Parathyroid adenoma (tissue), 2 donors: ENCODE measurements around the gene PPM1E.

Experiments
- H2AFZ ChIP-seq: fragments of 300-600 bp; sonication (generic); one replicate; pipeline ENCODE4 v1.7.0; 2017; ENCODE audit warnings: antibody characterized with exemption, mild to moderate bottlenecking
- H3K27ac ChIP-seq: fragments of 300-600 bp; sonication (generic); one replicate; pipeline ENCODE4 v1.7.0; 2017
- H3K27me3 ChIP-seq: fragments of 300-600 bp; sonication (generic); one replicate; pipeline ENCODE4 v1.7.0; 2017; ENCODE audit warnings: low read length; ENCODE audit not compliant: control insufficient read depth, insufficient read depth
- H3K36me3 ChIP-seq: fragments of 300-600 bp; sonication (generic); one replicate; pipeline ENCODE4 v1.7.0; 2017; ENCODE audit warnings: low read length; ENCODE audit not compliant: control insufficient read depth, insufficient read depth
- H3K4me1 ChIP-seq: fragments of 300-600 bp; sonication (generic); one replicate; pipeline ENCODE4 v1.7.0; 2017; ENCODE audit warnings: control low read depth
- H3K4me2 ChIP-seq: fragments of 300-600 bp; sonication (generic); one replicate; pipeline ENCODE4 v1.7.0; 2017; ENCODE audit warnings: low read length
- H3K4me3 ChIP-seq: fragments of 300-600 bp; sonication (generic); one replicate; pipeline ENCODE4 v1.7.0; 2017; ENCODE audit warnings: low read depth, low read length
- H3K79me2 ChIP-seq: fragments of 300-600 bp; sonication (generic); one replicate; pipeline ENCODE4 v1.7.0; 2017; ENCODE audit warnings: control low read depth
- H3K9ac ChIP-seq: fragments of 300-600 bp; sonication (generic); one replicate; pipeline ENCODE4 v1.7.0; 2017; ENCODE audit warnings: mild to moderate bottlenecking
- H3K9me3 ChIP-seq: fragments of 300-600 bp; sonication (generic); one replicate; pipeline ENCODE4 v1.7.0; 2017; ENCODE audit warnings: low read length; ENCODE audit not compliant: control insufficient read depth
- TF ChIP-seq, protein P1 (sequence below): fragments of 300-600 bp; sonication (generic); IDR thresholded peaks from one replicate; pipeline ENCODE4 v1.7.0; 2017; ENCODE audit warnings: antibody characterized with exemption, mild to moderate bottlenecking
- donor health status: primary hyperparathyroidism.

The PPM1E gene

GRCh38 chr17:58996968-58997367 is 241.3 kb downstream of the PPM1E start:
- no peak overlapping the region for H3K27ac ChIP-seq
- H3K4me1 ChIP-seq: no peaks in the 10 kb centered on the region
- TF ChIP-seq, protein P1, sequence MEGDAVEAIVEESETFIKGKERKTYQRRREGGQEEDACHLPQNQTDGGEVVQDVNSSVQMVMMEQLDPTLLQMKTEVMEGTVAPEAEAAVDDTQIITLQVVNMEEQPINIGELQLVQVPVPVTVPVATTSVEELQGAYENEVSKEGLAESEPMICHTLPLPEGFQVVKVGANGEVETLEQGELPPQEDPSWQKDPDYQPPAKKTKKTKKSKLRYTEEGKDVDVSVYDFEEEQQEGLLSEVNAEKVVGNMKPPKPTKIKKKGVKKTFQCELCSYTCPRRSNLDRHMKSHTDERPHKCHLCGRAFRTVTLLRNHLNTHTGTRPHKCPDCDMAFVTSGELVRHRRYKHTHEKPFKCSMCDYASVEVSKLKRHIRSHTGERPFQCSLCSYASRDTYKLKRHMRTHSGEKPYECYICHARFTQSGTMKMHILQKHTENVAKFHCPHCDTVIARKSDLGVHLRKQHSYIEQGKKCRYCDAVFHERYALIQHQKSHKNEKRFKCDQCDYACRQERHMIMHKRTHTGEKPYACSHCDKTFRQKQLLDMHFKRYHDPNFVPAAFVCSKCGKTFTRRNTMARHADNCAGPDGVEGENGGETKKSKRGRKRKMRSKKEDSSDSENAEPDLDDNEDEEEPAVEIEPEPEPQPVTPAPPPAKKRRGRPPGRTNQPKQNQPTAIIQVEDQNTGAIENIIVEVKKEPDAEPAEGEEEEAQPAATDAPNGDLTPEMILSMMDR: no peak
- H2AFZ ChIP-seq: no peak overlapping the region
- H3K79me2 ChIP-seq: no peaks in the 10 kb centered on the region
- no peaks in the 10 kb centered on the region for H3K36me3 ChIP-seq
- H3K9me3 ChIP-seq: no peaks in the 10 kb centered on the region
- H3K4me2 ChIP-seq: no peak overlapping the region
- no peak overlapping the region for H3K4me3 ChIP-seq
- H3K9ac ChIP-seq: no peak overlapping the region
- H3K27me3 ChIP-seq: no peaks in the 10 kb centered on the region

DNA sequence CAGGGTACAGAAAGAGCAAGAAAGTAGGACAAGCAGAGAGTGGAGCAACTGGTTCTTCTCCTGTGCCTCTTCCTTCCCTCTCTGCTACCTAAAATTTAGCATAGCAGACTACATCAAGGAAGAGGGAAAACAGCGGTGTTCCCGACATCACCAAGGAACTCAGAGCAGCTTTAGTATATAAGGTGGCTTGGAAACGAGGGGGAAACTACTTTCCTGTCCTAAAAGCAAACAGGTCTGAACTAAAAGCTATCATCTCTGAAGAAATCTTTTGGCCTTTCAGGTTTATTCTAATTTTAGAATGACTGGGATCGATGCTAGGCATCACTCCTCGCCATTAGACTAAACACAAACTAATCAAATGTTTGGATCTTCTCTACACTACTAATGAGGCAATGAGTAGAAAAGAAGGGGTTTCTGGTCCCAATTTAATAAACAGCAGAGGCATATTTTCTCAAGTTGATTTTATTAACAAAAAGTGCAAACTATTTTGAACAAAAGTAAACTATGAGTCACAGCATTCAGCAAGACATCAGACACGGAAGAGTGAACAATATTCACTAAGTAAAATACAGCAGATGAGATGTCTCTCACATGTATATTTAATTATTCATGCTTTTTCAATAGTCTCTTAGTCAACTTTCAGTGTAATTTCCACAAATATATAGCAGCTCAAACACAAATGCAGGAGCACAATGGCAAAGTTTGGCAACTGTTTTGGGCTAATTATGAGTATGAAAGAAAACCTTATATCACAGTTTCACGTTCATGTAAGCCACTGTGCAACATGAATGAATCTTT is 242.3 kb downstream of the PPM1E start:
- no peak overlapping the region for H3K4me2 ChIP-seq
- no peaks in the 10 kb centered on the region for H3K79me2 ChIP-seq
- no peaks in the 10 kb centered on the region for H3K36me3 ChIP-seq
- TF ChIP-seq, protein P1: no peak
- no peaks in the 10 kb centered on the region for H3K9me3 ChIP-seq
- H3K27ac ChIP-seq: no peak overlapping the region
- H3K9ac ChIP-seq: no peak overlapping the region
- H3K4me1 ChIP-seq: no peaks in the 10 kb centered on the region
- no peak overlapping the region for H2AFZ ChIP-seq
- no peak overlapping the region for H3K4me3 ChIP-seq
- H3K27me3 ChIP-seq: no peaks in the 10 kb centered on the region

- no peak overlapping the region for H3K9ac ChIP-seq
Measured at GRCh38 chr17:58998871-58999270, 243.2 kb downstream of the PPM1E start.

GRCh38 chr17:58999500-58999899 is 243.8 kb downstream of the PPM1E start:
- TF ChIP-seq, protein P1: no peak
- Histone ChIP-seq H3K27me3 (no peaks in the 10 kb centered on the region), H3K36me3 (no peaks in the 10 kb centered on the region), H3K9ac (no peak overlapping the region), H3K27ac (no peak overlapping the region), H3K79me2 (no peaks in the 10 kb centered on the region), H3K4me3 (no peak overlapping the region), H3K9me3 (no peaks in the 10 kb centered on the region), H3K4me2 (no peak overlapping the region), H3K4me1 (no peaks in the 10 kb centered on the region), H2AFZ (no peak overlapping the region)

More at GRCh38 chr17:58998871-58999270, 243.2 kb downstream of the PPM1E start:
- Histone ChIP-seq H3K36me3 (no peaks in the 10 kb centered on the region), H3K79me2 (no peaks in the 10 kb centered on the region), H2AFZ (no peak overlapping the region), H3K27ac (no peak overlapping the region), H3K4me1 (no peaks in the 10 kb centered on the region), H3K4me3 (no peak overlapping the region), H3K27me3 (no peaks in the 10 kb centered on the region), H3K9me3 (no peaks in the 10 kb centered on the region), H3K4me2 (no peak overlapping the region)
- TF ChIP-seq, protein P1: no peak

DNA sequence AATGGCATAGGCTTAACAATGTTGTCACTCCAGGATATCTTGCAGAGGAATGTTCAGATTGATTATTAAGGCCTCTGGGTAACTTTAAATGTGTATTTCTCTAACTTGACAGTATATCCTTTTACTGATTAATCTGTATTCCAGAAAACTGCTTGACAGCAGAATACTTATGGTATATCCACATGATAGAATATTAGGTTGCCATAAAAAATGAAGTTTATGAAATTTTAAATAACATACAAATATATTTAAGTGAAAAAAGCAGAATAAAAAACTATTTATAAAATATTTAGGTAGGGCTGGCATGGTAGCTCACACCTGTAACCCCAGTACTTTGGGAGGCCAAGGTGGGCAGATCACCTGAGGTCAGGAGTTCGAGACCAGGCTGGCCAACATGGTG is 244.4 kb downstream of the PPM1E start:
- H3K36me3 ChIP-seq: no peaks in the 10 kb centered on the region
- H3K9ac ChIP-seq: no peak overlapping the region
- H3K4me3 ChIP-seq: no peak overlapping the region
- no peak overlapping the region for H3K4me2 ChIP-seq
- no peaks in the 10 kb centered on the region for H3K4me1 ChIP-seq
- H3K9me3 ChIP-seq: no peaks in the 10 kb centered on the region
- no peaks in the 10 kb centered on the region for H3K79me2 ChIP-seq
- no peak overlapping the region for H3K27ac ChIP-seq
- H3K27me3 ChIP-seq: no peaks in the 10 kb centered on the region
- TF ChIP-seq, protein P1: no peak
- no peak overlapping the region for H2AFZ ChIP-seq
